GM12878 (cell line): ENCODE data around the gene YARS1. TPM values are rescaled to one million over a fixed set of nuclear protein-coding genes. Genes with fewer than 3 reads are reported as not detected.

Experiments
- ATAC-seq: fragments of 200-7000 bp; cut with Tn5 transposase; 3 replicates; pipeline ENCODE4 v1.9.1; 2020; ENCODE audit warnings: mild to moderate bottlenecking, moderate library complexity
- BruUV-seq: library from RNA; stranded (reverse); fragments of 400-500 nt; replicated peaks from 2 replicates; lab custom pipeline; 2021; lab: Mats Ljungman, UMichigan
- CTCF ChIA-PET: fragments of 300-600 bp; sonication (Branson Sonifier 250); formaldehyde crosslinking; extraction: SDS; loops from one replicate; lab custom pipeline; 2021; ENCODE audit warnings: inconsistent platforms; lab: Yijun Ruan, JAX
- POLR2A ChIA-PET: fragments of 350-600 bp; formaldehyde crosslinking; extraction: SDS; loops from one replicate; lab custom pipeline; 2021; ENCODE audit warnings: inconsistent platforms; lab: Charles Lee
- RAD21 ChIA-PET: fragments of 300-600 bp; sonication (Branson Sonifier 250); formaldehyde crosslinking; loops from one replicate; lab custom pipeline; 2023; ENCODE audit warnings: antibody characterized with exemption; ENCODE audit not compliant: unreplicated experiment; lab: Charles Lee
- SMC1A ChIA-PET: fragments of 300-600 bp; sonication (Branson Sonifier 250); formaldehyde crosslinking; loops from one replicate; lab custom pipeline; 2023; ENCODE audit not compliant: unreplicated experiment, uncharacterized antibody; lab: Charles Lee
- DNase-seq: peaks from one replicate; pipeline ENCODE4 v3.0.0-alpha.2; 2011; ENCODE audit warnings: low read depth, low spot score
- FAIRE-seq: peaks from 3 replicates; lab custom pipeline; 2011; peaks lifted over from hg19 to GRCh38; lab: Jason Lieb, UNC
- H2AFZ ChIP-seq: 2 replicates; pipeline ENCODE4 v1.6.0; 2011; ENCODE audit warnings: low read depth, low read length, control low read depth; ENCODE audit not compliant: control insufficient read depth
- H3K27ac ChIP-seq: 2 replicates; pipeline ENCODE4 v1.5.1; 2011; ENCODE audit warnings: control low read depth; ENCODE audit not compliant: control insufficient read depth, insufficient read depth
- H3K27me3 ChIP-seq, 2 experiments: replicated peaks in 1 of 2; 2 replicates each; pipeline versions ENCODE4 v1.6.0 to v1.6.1; 2011; ENCODE audit warnings: low read length in 1 of 2; ENCODE audit not compliant: control insufficient read depth in 2 of 2, insufficient read depth in 2 of 2
- H3K36me3 ChIP-seq, 2 experiments: 2 replicates each; pipeline ENCODE4 v1.5.1; 2011; ENCODE audit warnings: low read length in 1 of 2; ENCODE audit not compliant: control insufficient read depth in 2 of 2, insufficient read depth in 2 of 2
- H3K4me1 ChIP-seq: 2 replicates; pipeline ENCODE4 v1.6.1; 2011; ENCODE audit warnings: mild to moderate bottlenecking, low read length, moderate library complexity, mixed read lengths; ENCODE audit not compliant: control insufficient read depth, insufficient read depth
- H3K4me2 ChIP-seq: 2 replicates; pipeline ENCODE4 v1.6.0; 2011; ENCODE audit warnings: control low read depth; ENCODE audit not compliant: control insufficient read depth, insufficient read depth
- H3K4me3 ChIP-seq: fragments of 200-600 bp; sonication (generic); 2 replicates; pipeline ENCODE4 v1.5.1; 2016
- H3K79me2 ChIP-seq: 2 replicates; pipeline ENCODE4 v1.6.0; 2011; ENCODE audit warnings: low read length; ENCODE audit not compliant: control insufficient read depth, insufficient read depth
- H3K9ac ChIP-seq: 2 replicates; pipeline ENCODE4 v1.8.0; 2011; ENCODE audit warnings: low read length, control low read depth, mixed read lengths; ENCODE audit not compliant: control insufficient read depth, insufficient read depth
- H3K9me3 ChIP-seq: replicated peaks from 3 replicates; pipeline ENCODE4 v1.5.1; 2011; ENCODE audit warnings: mild to moderate bottlenecking, low read length; ENCODE audit not compliant: control insufficient read depth, insufficient read depth
- H4K20me1 ChIP-seq: 2 replicates; pipeline ENCODE4 v1.6.0; 2011; ENCODE audit not compliant: control insufficient read depth, insufficient read depth
- ASH2L ChIP-seq: fragments of 300-600, 200-600 bp; sonication (generic); IDR thresholded peaks from 2 replicates; pipeline ENCODE4 v1.6.1; 2017; ENCODE audit warnings: low read depth, mild to moderate bottlenecking, borderline replicate concordance
- DPF2 ChIP-seq: fragments of 450-650 bp; IDR thresholded peaks from 2 replicates; pipeline ENCODE4 v1.6.1; 2017; ENCODE audit warnings: mild to moderate bottlenecking
- E2F4 ChIP-seq: IDR thresholded peaks from 2 replicates; pipeline ENCODE4 v1.6.1; 2012; ENCODE audit warnings: low read depth, low read length, improper control_type of control experiment
- EED ChIP-seq: sonication (generic); IDR thresholded peaks from 2 replicates; pipeline ENCODE4 v1.6.1; 2016; ENCODE audit warnings: antibody characterized with exemption, low read depth
- FOS ChIP-seq: IDR thresholded peaks from 3 replicates; pipeline ENCODE4 v1.6.1; 2011; ENCODE audit warnings: borderline replicate concordance; ENCODE audit not compliant: insufficient read length; ENCODE audit errors: extremely low read depth
- GABPA ChIP-seq: IDR thresholded peaks from 2 replicates; pipeline ENCODE4 v1.6.1; 2014; ENCODE audit warnings: antibody characterized with exemption, low read depth, mild to moderate bottlenecking, inconsistent platforms
- GATAD2B ChIP-seq: fragments of 450-650 bp; conservative IDR thresholded peaks from 2 replicates; pipeline ENCODE4 v1.6.1; 2017; ENCODE audit warnings: low read depth, mild to moderate bottlenecking, moderate library complexity
- JUND ChIP-seq: IDR thresholded peaks from 2 replicates; pipeline ENCODE4 v1.6.1; 2012; ENCODE audit warnings: low read depth, mild to moderate bottlenecking, low read length, improper control_type of control experiment, moderate library complexity
- MAX ChIP-seq: IDR thresholded peaks from 2 replicates; pipeline ENCODE4 v1.6.1; 2012; ENCODE audit warnings: low read depth, low read length, improper control_type of control experiment
- NFYB ChIP-seq: IDR thresholded peaks from 2 replicates; pipeline ENCODE4 v1.6.1; 2011; ENCODE audit warnings: low read depth, mild to moderate bottlenecking, low read length, improper control_type of control experiment, moderate library complexity; ENCODE audit not compliant: insufficient read depth
- NKRF ChIP-seq: fragments of 450-650 bp; conservative IDR thresholded peaks from 2 replicates; pipeline ENCODE4 v1.6.1; 2017; ENCODE audit warnings: mild to moderate bottlenecking, moderate library complexity
- POLR2AphosphoS5 ChIP-seq: IDR thresholded peaks from 2 replicates; pipeline ENCODE4 v1.6.1; 2011; ENCODE audit warnings: mild to moderate bottlenecking, low read length, inconsistent platforms
- RCOR1 ChIP-seq: conservative IDR thresholded peaks from 2 replicates; pipeline ENCODE4 v1.6.1; 2012; ENCODE audit warnings: low read depth, low read length, improper control_type of control experiment
- SRF ChIP-seq, 2 experiments: IDR thresholded peaks; 2 replicates each; pipeline ENCODE4 v1.6.1; 2011; ENCODE audit warnings: low read depth in 2 of 2, low read length in 2 of 2, mild to moderate bottlenecking in 1 of 2, moderate library complexity in 1 of 2
- YY1 ChIP-seq: IDR thresholded peaks from 2 replicates; pipeline ENCODE4 v1.6.1; 2011; ENCODE audit warnings: low read depth, mild to moderate bottlenecking, low read length
- WGBS: methylation state at CpG from one replicate; pipeline ENCODE4 v1.1.6; 2016; ENCODE audit warnings: low lambda C conversion rate; ENCODE audit not compliant: insufficient replicate concordance, insufficient coverage; ENCODE audit errors: missing lambda C conversion rate; 5-methylcytosine and 5-hydroxymethylcytosine counted together
- in situ Hi-C: fragments of 300-500 bp; cut with MboI; formaldehyde crosslinking; loops from 9 replicates; pipeline ENCODE4 v1.14.3; 2018; ENCODE audit warnings: mixed read lengths
- intact Hi-C: fragments of 100-400 bp; cut with micrococcal nuclease; formaldehyde crosslinking; loops from one replicate; pipeline ENCODE4 v1.14.2; 2022; ENCODE audit not compliant: unreplicated experiment
- polyA plus RNA-seq, 11 experiments: library from polyadenylated mRNA; depleted of rRNA in 4 of 11; unstranded in 6 of 11; stranded (reverse) in 5 of 11; fragments of >200 nt; fragmentation: Nextera tagmentation in 4 of 11; fragmentation: Illumina TruSeq in 1 of 11; extraction: Ambion mirVana in 4 of 11; extraction: Trizol in 1 of 11; gene quantifications; 1 replicate in 1 of 11; 2 replicates in 10 of 11; pipeline versions ENCODE4 v1.2.1 to v1.2.3, GENCODE V29; 2011 to 2016; ENCODE audit warnings: inconsistent platforms in 2 of 11, missing spikeins in 2 of 11, low read depth in 1 of 11
- total RNA-seq, 4 experiments: library from RNA; depleted of rRNA in 3 of 4; stranded (reverse); fragments of >200 nt in 3 of 4; fragmentation: Illumina TruSeq in 1 of 4; extraction: Trizol in 1 of 4; gene quantifications; 2 replicates each; pipeline versions ENCODE4 v1.2.1 to v1.2.3, GENCODE V29; 2013 to 2021

The YARS1 gene
- total and polyA plus RNA-seq, 10 of the 15 experiments (the other 5 are each of a cell fraction or from before 2014, with no cell fraction given) = 39.9 to 202 (median 136) TPM

- in situ Hi-C loops = no loop called here
- ChIA-PET RAD21 (no interaction called here), CTCF (no interaction called here)
- intact Hi-C loops = no loop called here
- Histone ChIP-seq H3K36me3 (no peaks in the 10 kb centered on the region; a peak in 1 of 4 replicates), H3K27me3 (no peaks in the 10 kb centered on the region), H2AFZ (no peak overlapping the region), H3K9ac (no peak overlapping the region), H3K4me3 (no peak overlapping the region), H3K9me3 (no peaks in the 10 kb centered on the region), H4K20me1 (no peaks in the 10 kb centered on the region), H3K4me2 (no peak overlapping the region), H3K27ac (no peak overlapping the region), H3K79me2 (no peaks in the 10 kb centered on the region)
- 52% methylated on average over 8 of the region's 8 CpGs for WGBS
- FAIRE-seq = no peak
- ATAC-seq = no peak
- no TSS peak for BruUV-seq
- no peak for DNase-seq
- TF ChIP-seq EED (no peak), GABPA (no peak), YY1 (no peak), NKRF (no peak), MAX (no peak), JUND (no peak), SRF (IDR thresholded peaks at IDR 0.05; ENCODE audit: low read depth in 2 of 2, low read length in 2 of 2) (no peak), E2F4 (no peak), DPF2 (no peak), POLR2AphosphoS5 (no peak), NFYB (no peak), GATAD2B (no peak), ASH2L (no peak), FOS (no peak), RCOR1 (no peak)
- TF ChIP-seq, all 136 proteins: peak for 0
- ChIA-PET POLR2A (no interaction called here), SMC1A (no interaction called here)
- no peaks in the 10 kb centered on the region for H3K4me1 ChIP-seq
Measured at GRCh38 chr1:32767156-32767555, 50.0 kb downstream of the YARS1 start.
